Upper lobe of left lung (tissue), 6 donors: Measurements from ENCODE around the gene AGXT. TPM values are rescaled to one million over a fixed set of nuclear protein-coding genes. Genes with fewer than 3 reads are reported as not detected.

ENCODE experiments used
- ATAC-seq, 2 donors: fragments of 200-7000 bp; cut with Tn5 transposase; one replicate each; pipeline ENCODE4 v1.9.1; 2022; ENCODE audit warnings: mild to moderate bottlenecking in 2 of 2, moderate library complexity in 2 of 2; ENCODE audit not compliant: low FRiP score in 2 of 2
- DNase-seq, 2 donors: peaks; one replicate each; pipeline ENCODE4 v3.0.0-alpha.2; 2019 to 2020
- H3K27ac ChIP-seq, 4 donors: fragments of 200-600 bp; sonication (generic); one replicate each; pipeline ENCODE4 v1.5.1; 2016 to 2019
- H3K27me3 ChIP-seq, 4 donors: fragments of 200-600 bp; sonication (generic); one replicate each; pipeline ENCODE4 v1.5.1; 2017 to 2019
- H3K36me3 ChIP-seq, 4 donors: fragments of 200-600 bp; sonication (generic); one replicate each; pipeline ENCODE4 v1.5.1; 2016 to 2019
- H3K4me1 ChIP-seq, 4 donors: fragments of 200-600 bp; sonication (generic); one replicate each; pipeline ENCODE4 v1.5.1; 2018 to 2019
- H3K4me3 ChIP-seq, 4 donors: fragments of 200-600 bp; sonication (generic); one replicate each; pipeline ENCODE4 v1.5.1; 2017 to 2019; ENCODE audit warnings: mild to moderate bottlenecking in 2 of 4, moderate library complexity in 1 of 4
- H3K9me3 ChIP-seq, 4 donors: fragments of 200-600 bp; sonication (generic); one replicate each; pipeline ENCODE4 v1.5.1; 2018 to 2019
- CTCF ChIP-seq, 6 experiments: fragments of 450-650 bp in 4 of 6; fragments of 200-600 bp in 2 of 6; sonication (generic) in 2 of 6; IDR thresholded peaks; one replicate each; pipeline ENCODE4 v1.5.1; 2016 to 2019; ENCODE audit warnings: antibody characterized with exemption in 6 of 6
- EP300 ChIP-seq, 4 donors: sonication (generic); formaldehyde crosslinking; IDR thresholded peaks; one replicate each; pipeline ENCODE4 v1.5.1; 2017; ENCODE audit warnings: antibody characterized with exemption in 4 of 4, control low read depth in 2 of 4
- POLR2A ChIP-seq, 4 donors: fragments of 450-650 bp; IDR thresholded peaks; one replicate each; pipeline ENCODE4 v1.5.1; 2016 to 2017; ENCODE audit warnings: antibody characterized with exemption in 4 of 4, mild to moderate bottlenecking in 2 of 4
- POLR2AphosphoS5 ChIP-seq, 2 donors: sonication (generic); formaldehyde crosslinking; IDR thresholded peaks; one replicate each; pipeline ENCODE4 v1.5.1; 2017; ENCODE audit warnings: antibody characterized with exemption in 2 of 2
- WGBS, 2 donors: methylation state at CpG; one replicate each; pipeline ENCODE4 v1.1.5; 2017 to 2018; 5-methylcytosine and 5-hydroxymethylcytosine counted together
- total RNA-seq, 6 donors: library from RNA; depleted of rRNA in 4 of 6; stranded (reverse); fragments of >200 nt in 4 of 6; gene quantifications; one replicate each; pipeline versions ENCODE4 v1.1.0 to v1.2.1, GENCODE V29; 2016 to 2021
- donor health status: DM: no; HTN: no; CAD: no; lungs with moderate emphysema.
- donor health status: DM: no; HTN: yes; CAD: no; lungs with severe emphysema.

AGXT gene
- total RNA-seq, 6 donors from 2014 or later: 0.30 to 0.46 (median 0.44) TPM; not detected in 3

- no peak overlapping the region for H3K27ac ChIP-seq
- TF ChIP-seq EP300 (IDR thresholded peaks at IDR 0.05): no peak
- no peak for TF ChIP-seq CTCF (IDR thresholded peaks at IDR 0.05)
- no peak for TF ChIP-seq POLR2AphosphoS5 (IDR thresholded peaks at IDR 0.05)
- TF ChIP-seq POLR2A (IDR thresholded peaks at IDR 0.05): no peak
- WGBS, 2 donors: 90 to 97% methylated on average over 3 to 7 of the region's 8 CpGs
- H3K36me3 ChIP-seq: no peaks in the 10 kb centered on the region
- H3K4me1 ChIP-seq: peaks cover 0 to 5% (median 0%) of the 10 kb centered on the region in 4 donors
- H3K9me3 ChIP-seq: peaks cover 0 to 13% (median 4%) of the 10 kb centered on the region in 4 donors
- no peaks in the 10 kb centered on the region for H3K27me3 ChIP-seq
- DNase-seq (peak in 1 of 2 donors; percentile 63), ATAC-seq (no peak)
- H3K4me3 ChIP-seq: no peak overlapping the region
These were observed 13.0 kb upstream of the AGXT start for GRCh38 chr2:240855670-240856069.

GRCh38 chr2:240856151-240856980, 12.3 kb upstream of the AGXT start:
- WGBS, 2 donors: 62 to 78% methylated on average over 11 to 19 of the region's 21 CpGs

GRCh38 chr2:240857039-240858008, 11.3 kb upstream of the AGXT start:
- Histone ChIP-seq H3K27ac (no peak overlapping the region), H3K4me1 (no peaks in the 10 kb centered on the region), H3K9me3 (peaks cover 0 to 13% (median 4%) of the 10 kb centered on the region in 4 donors), H3K36me3 (no peaks in the 10 kb centered on the region), H3K4me3 (no peak overlapping the region), H3K27me3 (no peaks in the 10 kb centered on the region)
- peak in 1 of 2 donors; percentile 63 for DNase-seq
- WGBS, 2 donors: 83% methylated on average over 10 to 21 of the region's 21 CpGs
- no peak for TF ChIP-seq POLR2A (IDR thresholded peaks at IDR 0.05)
- no peak for TF ChIP-seq CTCF (IDR thresholded peaks at IDR 0.05)
- no peak for TF ChIP-seq EP300 (IDR thresholded peaks at IDR 0.05)
- no peak for TF ChIP-seq POLR2AphosphoS5 (IDR thresholded peaks at IDR 0.05)
- no peak for ATAC-seq

More at GRCh38 chr2:240856151-240856980, 12.3 kb upstream of the AGXT start:
- Histone ChIP-seq H3K4me3 (no peak overlapping the region), H3K4me1 (peaks cover 0 to 2% (median 0%) of the 10 kb centered on the region in 4 donors), H3K27ac (no peak overlapping the region), H3K36me3 (no peaks in the 10 kb centered on the region), H3K27me3 (no peaks in the 10 kb centered on the region), H3K9me3 (peaks cover 0 to 13% (median 4%) of the 10 kb centered on the region in 4 donors)
- ATAC-seq: no peak
- peak in 1 of 2 donors; percentile 63 for DNase-seq
- TF ChIP-seq POLR2A (IDR thresholded peaks at IDR 0.05) (no peak), CTCF (IDR thresholded peaks at IDR 0.05) (no peak), EP300 (IDR thresholded peaks at IDR 0.05) (no peak), POLR2AphosphoS5 (IDR thresholded peaks at IDR 0.05) (no peak)

- TF ChIP-seq EP300 (IDR thresholded peaks at IDR 0.05) (no peak), POLR2AphosphoS5 (IDR thresholded peaks at IDR 0.05) (no peak), POLR2A (IDR thresholded peaks at IDR 0.05) (no peak), CTCF (IDR thresholded peaks at IDR 0.05) (no peak)
- Histone ChIP-seq H3K4me1 (no peaks in the 10 kb centered on the region), H3K4me3 (no peak overlapping the region), H3K9me3 (peaks cover 0 to 13% (median 4%) of the 10 kb centered on the region in 4 donors), H3K27ac (no peak overlapping the region), H3K36me3 (no peaks in the 10 kb centered on the region), H3K27me3 (no peaks in the 10 kb centered on the region)
- ATAC-seq (no peak), DNase-seq (no peak)
- 90 to 93% methylated on average over 13 of the region's 13 CpGs for WGBS, 2 donors
These were observed 10.3 kb upstream of the AGXT start for GRCh38 chr2:240858321-240858720.
